K562 (cell line): Measurements from ENCODE around the gene PTTG1IP. TPM values are rescaled to one million over a fixed set of nuclear protein-coding genes. Genes with fewer than 3 reads are reported as not detected.

Experiments
- ARID4B ChIP-seq: sonication (generic); formaldehyde crosslinking; IDR thresholded peaks from 2 replicates; pipeline ENCODE4 v1.8.0; 2022; ENCODE audit warnings: mild to moderate bottlenecking, missing genetic modification reagents
- ATF7 ChIP-seq: fragments of 450-650 bp; IDR thresholded peaks from 2 replicates; pipeline ENCODE4 v1.7.1; 2014; ENCODE audit warnings: mild to moderate bottlenecking, moderate library complexity
- BRD9 ChIP-seq: fragments of 450-650 bp; IDR thresholded peaks from 2 replicates; pipeline ENCODE4 v1.6.1; 2018; ENCODE audit warnings: low read depth; ENCODE audit not compliant: partially characterized antibody
- CCAR2 ChIP-seq: fragments of 200-400 bp; formaldehyde crosslinking; IDR thresholded peaks from 2 replicates; pipeline ENCODE4 v1.6.1; 2017; ENCODE audit warnings: mild to moderate bottlenecking, low read depth, low read length
- DACH1 ChIP-seq: fragments of 450-650 bp; IDR thresholded peaks from 2 replicates; pipeline ENCODE4 v1.6.1; 2018; ENCODE audit not compliant: partially characterized antibody
- FOS ChIP-seq: IDR thresholded peaks from 3 replicates; pipeline ENCODE4 v1.6.1; 2011; ENCODE audit not compliant: insufficient read length; ENCODE audit errors: extremely low read depth
- HNRNPUL1 ChIP-seq: fragments of 200-400 bp; formaldehyde crosslinking; IDR thresholded peaks from 2 replicates; pipeline ENCODE4 v1.6.1; 2017; ENCODE audit warnings: low read length
- POLR2G ChIP-seq: fragments of 200-400 bp; formaldehyde crosslinking; IDR thresholded peaks from 2 replicates; pipeline ENCODE4 v1.6.1; 2017; ENCODE audit warnings: low read depth, mild to moderate bottlenecking, antibody characterized with exemption, low read length, moderate library complexity
- RAD21 ChIP-seq, 2 experiments: fragments of 250-450 bp in 1 of 2; fragments of 450-650 bp in 1 of 2; sonication (Bioruptor Pico) in 1 of 2; formaldehyde crosslinking in 1 of 2; IDR thresholded peaks in 1 of 2; conservative IDR thresholded peaks in 1 of 2; 2 replicates each; pipeline versions ENCODE4 v1.4.0 to v1.8.0; 2020 to 2022; ENCODE audit warnings: mild to moderate bottlenecking in 2 of 2, moderate library complexity in 1 of 2
- SMC3 ChIP-seq: conservative IDR thresholded peaks from 2 replicates; pipeline ENCODE4 v1.6.1; 2011; ENCODE audit warnings: low read depth, low read length, improper control_type of control experiment; ENCODE audit not compliant: insufficient read depth
- SRSF3 ChIP-seq: fragments of 200-400 bp; formaldehyde crosslinking; IDR thresholded peaks from 2 replicates; pipeline ENCODE4 v1.6.1; 2016; ENCODE audit warnings: mild to moderate bottlenecking, low read length, moderate library complexity; ENCODE audit not compliant: insufficient read depth
- ZBTB17 ChIP-seq: fragments of 450-650 bp; formaldehyde crosslinking; IDR thresholded peaks from 2 replicates; pipeline ENCODE4 v1.4.0; 2020; ENCODE audit warnings: mild to moderate bottlenecking
- ZNF133 ChIP-seq: fragments of 250-450 bp; sonication (Bioruptor Pico); IDR thresholded peaks from 2 replicates; pipeline ENCODE4 v1.4.0; 2020; ENCODE audit warnings: mild to moderate bottlenecking
- ZNF740 ChIP-seq, 3 experiments: fragments of 200-800 bp in 1 of 3; sonication (Bioruptor generic) in 1 of 3; sonication (generic) in 1 of 3; formaldehyde crosslinking in 1 of 3; IDR thresholded peaks; 2 replicates each; pipeline versions ENCODE4 v1.6.1 to v1.8.0; 2016 to 2022; ENCODE audit warnings: mild to moderate bottlenecking in 2 of 3, missing compliant biosample characterization in 2 of 3, missing genetic modification characterization in 2 of 3, missing genetic modification reagents in 1 of 3
- polyA plus RNA-seq, 8 experiments: library from polyadenylated mRNA; depleted of rRNA in 4 of 8; stranded (reverse) in 5 of 8; unstranded in 3 of 8; fragments of >200 nt; fragmentation: Nextera tagmentation in 2 of 8; fragmentation: Illumina TruSeq in 1 of 8; extraction: Ambion mirVana in 2 of 8; extraction: Trizol in 1 of 8; gene quantifications; 2 replicates each; pipeline versions ENCODE4 v1.2.1 to v1.2.3, GENCODE V29; 2011 to 2014; ENCODE audit warnings: inconsistent platforms in 1 of 8, missing spikeins in 1 of 8
- total RNA-seq, 7 experiments: library from RNA; depleted of rRNA in 6 of 7; stranded (reverse); fragments of >200 nt in 6 of 7; fragmentation: Illumina TruSeq in 2 of 7; extraction: Trizol in 2 of 7; gene quantifications; 2 replicates each; pipeline versions ENCODE4 v1.2.1 to v1.2.3, GENCODE V29; 2011 to 2021; ENCODE audit warnings: low replicate concordance in 1 of 7
- TF ChIP-seq, protein P1 (sequence below): fragments of 250-450 bp; sonication (Bioruptor Pico); IDR thresholded peaks from 2 replicates; pipeline ENCODE4 v1.4.0; 2020; ENCODE audit warnings: mild to moderate bottlenecking
- TF ChIP-seq, protein P2 (sequence below): fragments of 250-450 bp; sonication (Bioruptor Pico); IDR thresholded peaks from 2 replicates; pipeline ENCODE4 v1.5.0; 2021

The PTTG1IP gene
- total and polyA plus RNA-seq, 9 of the 15 experiments (the other 6 are each of a cell fraction or from before 2014, with no cell fraction given), result 5.0 to 99.3 (median 82.4) TPM

GRCh38 chr21:44834951-44835646, 38.4 kb downstream of the PTTG1IP start (continued):
- TF ChIP-seq, protein P1, sequence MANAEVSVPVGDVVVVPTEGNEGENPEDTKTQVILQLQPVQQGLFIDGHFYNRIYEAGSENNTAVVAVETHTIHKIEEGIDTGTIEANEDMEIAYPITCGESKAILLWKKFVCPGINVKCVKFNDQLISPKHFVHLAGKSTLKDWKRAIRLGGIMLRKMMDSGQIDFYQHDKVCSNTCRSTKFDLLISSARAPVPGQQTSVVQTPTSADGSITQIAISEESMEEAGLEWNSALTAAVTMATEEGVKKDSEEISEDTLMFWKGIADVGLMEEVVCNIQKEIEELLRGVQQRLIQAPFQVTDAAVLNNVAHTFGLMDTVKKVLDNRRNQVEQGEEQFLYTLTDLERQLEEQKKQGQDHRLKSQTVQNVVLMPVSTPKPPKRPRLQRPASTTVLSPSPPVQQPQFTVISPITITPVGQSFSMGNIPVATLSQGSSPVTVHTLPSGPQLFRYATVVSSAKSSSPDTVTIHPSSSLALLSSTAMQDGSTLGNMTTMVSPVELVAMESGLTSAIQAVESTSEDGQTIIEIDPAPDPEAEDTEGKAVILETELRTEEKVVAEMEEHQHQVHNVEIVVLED (CRISPR knock-in tag), result no peak
- TF ChIP-seq CCAR2 (no peak), ZBTB17 (CRISPR knock-in tag) (0 out of 2 replicates have a peak, but pooled peaks have one; percentile 50), ZNF133 (CRISPR knock-in tag) (no peak), DACH1 (no peak), FOS (no peak), ATF7 (peak; percentile 50), RAD21 (CRISPR knock-in tag; conservative IDR thresholded peaks at IDR 0.05 in 1 of 2, IDR thresholded peaks at IDR 0.05 in 1 of 2) (peak; percentile 9 to 45; a peak in 2 of 4 replicates), SMC3 (no peak), SRSF3 (no peak), ZNF740 (CRISPR knock-in tag; IDR thresholded peaks at IDR 0.05) (0 out of 2 replicates have a peak, but pooled peaks have one; percentile 38), ZNF740 (tag; IDR thresholded peaks at IDR 0.05) (no peak), ARID4B (CRISPR knock-in tag) (no peak), HNRNPUL1 (no peak), BRD9 (no peak), POLR2G (no peak)
- TF ChIP-seq, protein P2, sequence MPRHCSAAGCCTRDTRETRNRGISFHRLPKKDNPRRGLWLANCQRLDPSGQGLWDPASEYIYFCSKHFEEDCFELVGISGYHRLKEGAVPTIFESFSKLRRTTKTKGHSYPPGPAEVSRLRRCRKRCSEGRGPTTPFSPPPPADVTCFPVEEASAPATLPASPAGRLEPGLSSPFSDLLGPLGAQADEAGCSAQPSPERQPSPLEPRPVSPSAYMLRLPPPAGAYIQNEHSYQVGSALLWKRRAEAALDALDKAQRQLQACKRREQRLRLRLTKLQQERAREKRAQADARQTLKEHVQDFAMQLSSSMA (CRISPR knock-in tag), result no peak
